ENCODE measurements around the gene ZSCAN22. TPM values are rescaled to one million over a fixed set of nuclear protein-coding genes. Genes with fewer than 3 reads are reported as not detected.
A peak's percentile ranks its signal among the peaks of the same experiment; 100 is the strongest.

Gene ZSCAN22
- total RNA-seq, 6 donors from 2014 or later, result 1.8 to 6.3 (median 3.7) TPM

GRCh38 chr19:58311345-58311865 lies 15.4 kb upstream of the ZSCAN22 start:
- H3K36me3 ChIP-seq, result peaks cover 14 to 82% (median 55%) of the 10 kb centered on the region in 4 donors
- H3K4me3 ChIP-seq, result no peak overlapping the region
- no peaks in the 10 kb centered on the region for H3K9me3 ChIP-seq
- DNase-seq (no peak), ATAC-seq (ENCODE audit: low FRiP score in 2 of 2) (no peak)
- H3K4me1 ChIP-seq, result peaks cover under 1 to 9% (median 7%) of the 10 kb centered on the region in 4 donors
- no peak overlapping the region for H3K27ac ChIP-seq
- H3K27me3 ChIP-seq, result no peaks in the 10 kb centered on the region
- TF ChIP-seq, protein P1, sequence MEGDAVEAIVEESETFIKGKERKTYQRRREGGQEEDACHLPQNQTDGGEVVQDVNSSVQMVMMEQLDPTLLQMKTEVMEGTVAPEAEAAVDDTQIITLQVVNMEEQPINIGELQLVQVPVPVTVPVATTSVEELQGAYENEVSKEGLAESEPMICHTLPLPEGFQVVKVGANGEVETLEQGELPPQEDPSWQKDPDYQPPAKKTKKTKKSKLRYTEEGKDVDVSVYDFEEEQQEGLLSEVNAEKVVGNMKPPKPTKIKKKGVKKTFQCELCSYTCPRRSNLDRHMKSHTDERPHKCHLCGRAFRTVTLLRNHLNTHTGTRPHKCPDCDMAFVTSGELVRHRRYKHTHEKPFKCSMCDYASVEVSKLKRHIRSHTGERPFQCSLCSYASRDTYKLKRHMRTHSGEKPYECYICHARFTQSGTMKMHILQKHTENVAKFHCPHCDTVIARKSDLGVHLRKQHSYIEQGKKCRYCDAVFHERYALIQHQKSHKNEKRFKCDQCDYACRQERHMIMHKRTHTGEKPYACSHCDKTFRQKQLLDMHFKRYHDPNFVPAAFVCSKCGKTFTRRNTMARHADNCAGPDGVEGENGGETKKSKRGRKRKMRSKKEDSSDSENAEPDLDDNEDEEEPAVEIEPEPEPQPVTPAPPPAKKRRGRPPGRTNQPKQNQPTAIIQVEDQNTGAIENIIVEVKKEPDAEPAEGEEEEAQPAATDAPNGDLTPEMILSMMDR (IDR thresholded peaks at IDR 0.05), result no peak
- TF ChIP-seq POLR2A (IDR thresholded peaks at IDR 0.05), result no peak
- no peak for TF ChIP-seq EP300 (IDR thresholded peaks at IDR 0.05)
- TF ChIP-seq POLR2AphosphoS5 (IDR thresholded peaks at IDR 0.05), result no peak
- WGBS, 2 donors, result 91 to 95% methylated on average over 7 of the region's 7 CpGs

- no peak overlapping the region for H3K27ac ChIP-seq
- no peaks in the 10 kb centered on the region for H3K4me1 ChIP-seq
- peaks cover 14 to 57% (median 40%) of the 10 kb centered on the region in 4 donors for H3K36me3 ChIP-seq
- no peak for DNase-seq
- no peak overlapping the region for H3K4me3 ChIP-seq
- WGBS, 2 donors, result 97 to 100% methylated on average over 2 of the region's 2 CpGs
- H3K9me3 ChIP-seq, result no peaks in the 10 kb centered on the region
- TF ChIP-seq EP300 (IDR thresholded peaks at IDR 0.05), result no peak
- TF ChIP-seq, protein P1 (IDR thresholded peaks at IDR 0.05), result no peak
- TF ChIP-seq POLR2A (IDR thresholded peaks at IDR 0.05), result no peak
- no peak for TF ChIP-seq POLR2AphosphoS5 (IDR thresholded peaks at IDR 0.05)
- no peak for ATAC-seq (ENCODE audit: low FRiP score in 2 of 2)
- H3K27me3 ChIP-seq, result no peaks in the 10 kb centered on the region
Observed at GRCh38 chr19:58315580-58315979, 11.2 kb upstream of the ZSCAN22 start.

GRCh38 chr19:58317476-58318072 lies 9.2 kb upstream of the ZSCAN22 start:
- no peak for TF ChIP-seq POLR2AphosphoS5 (IDR thresholded peaks at IDR 0.05)
- TF ChIP-seq POLR2A (IDR thresholded peaks at IDR 0.05), result no peak
- TF ChIP-seq, protein P1 (IDR thresholded peaks at IDR 0.05), result no peak
- TF ChIP-seq EP300 (IDR thresholded peaks at IDR 0.05), result no peak
- DNase-seq (no peak), ATAC-seq (ENCODE audit: low FRiP score in 2 of 2) (peak; percentile 27 to 34)
- H3K27ac ChIP-seq, result no peak overlapping the region
- no peaks in the 10 kb centered on the region for H3K9me3 ChIP-seq
- 69 to 73% methylated on average over 7 of the region's 7 CpGs for WGBS, 2 donors
- H3K4me1 ChIP-seq, result no peaks in the 10 kb centered on the region
- H3K4me3 ChIP-seq, result no peak overlapping the region
- H3K36me3 ChIP-seq, result peaks cover 5 to 46% (median 32%) of the 10 kb centered on the region in 4 donors
- H3K27me3 ChIP-seq, result no peaks in the 10 kb centered on the region

GRCh38 chr19:58318297-58318696 lies 8.5 kb upstream of the ZSCAN22 start:
- peaks cover 0 to 39% (median 26%) of the 10 kb centered on the region in 4 donors for H3K36me3 ChIP-seq
- TF ChIP-seq EP300 (IDR thresholded peaks at IDR 0.05), result no peak
- TF ChIP-seq POLR2AphosphoS5 (IDR thresholded peaks at IDR 0.05), result no peak
- TF ChIP-seq, protein P1 (IDR thresholded peaks at IDR 0.05), result no peak
- no peak for TF ChIP-seq POLR2A (IDR thresholded peaks at IDR 0.05)

DNA sequence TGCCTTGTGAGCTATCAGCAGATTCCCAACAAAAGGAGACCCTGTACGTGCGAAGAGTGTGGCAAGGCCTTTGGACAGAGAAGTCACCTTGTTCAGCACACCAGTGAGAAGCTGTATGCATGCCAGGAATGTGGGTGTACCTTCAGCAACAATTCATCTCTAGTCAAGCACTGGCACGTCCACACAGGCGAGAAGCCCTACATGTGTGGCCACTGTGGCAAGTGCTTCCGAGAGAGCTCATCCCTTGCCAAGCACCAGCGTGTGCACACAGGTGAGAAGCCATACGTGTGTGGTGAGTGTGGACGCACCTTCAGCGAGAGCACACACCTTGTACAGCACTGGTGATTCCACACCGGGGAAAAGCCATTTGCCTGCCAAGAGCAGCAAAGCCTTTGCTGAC lies 7.6 kb upstream of the ZSCAN22 start:
- no peak for ATAC-seq (ENCODE audit: low FRiP score in 2 of 2)
- no peak overlapping the region for H3K4me3 ChIP-seq
- no peaks in the 10 kb centered on the region for H3K27me3 ChIP-seq
- TF ChIP-seq POLR2A (IDR thresholded peaks at IDR 0.05) (no peak), EP300 (IDR thresholded peaks at IDR 0.05) (no peak), POLR2AphosphoS5 (IDR thresholded peaks at IDR 0.05) (no peak)
- TF ChIP-seq, protein P1 (IDR thresholded peaks at IDR 0.05), result no peak
- no peaks in the 10 kb centered on the region for H3K9me3 ChIP-seq
- no peak for DNase-seq
- peaks cover 0 to 29% (median 19%) of the 10 kb centered on the region in 4 donors for H3K36me3 ChIP-seq
- H3K4me1 ChIP-seq, result no peaks in the 10 kb centered on the region
- 95 to 100% methylated on average over 6 to 10 of the region's 10 CpGs for WGBS, 2 donors
- no peak overlapping the region for H3K27ac ChIP-seq

More at GRCh38 chr19:58318297-58318696, 8.5 kb upstream of the ZSCAN22 start:
- H3K27ac ChIP-seq, result no peak overlapping the region
- no peaks in the 10 kb centered on the region for H3K4me1 ChIP-seq
- WGBS, 2 donors, result 61 to 94% methylated on average over 2 to 4 of the region's 4 CpGs
- DNase-seq (no peak), ATAC-seq (ENCODE audit: low FRiP score in 2 of 2) (no peak)
- H3K4me3 ChIP-seq, result no peak overlapping the region
- no peaks in the 10 kb centered on the region for H3K27me3 ChIP-seq
- H3K9me3 ChIP-seq, result no peaks in the 10 kb centered on the region
